DND-41 (cell line): ENCODE data around the gene MARCOL.
"Not testable (repeated sequence)": the region's sequence is repeated elsewhere in the genome, so short reads cannot be mapped to it uniquely, and the experiment has no call there.

ENCODE experiments used
- EZH2 ChIP-seq: IDR thresholded peaks from 3 replicates; pipeline ENCODE4 v1.6.1; 2012; ENCODE audit warnings: borderline replicate concordance, low read depth, mild to moderate bottlenecking, moderate library complexity, low read length, inconsistent platforms; ENCODE audit not compliant: severe bottlenecking
- TF ChIP-seq, protein P1 (sequence below): IDR thresholded peaks from 2 replicates; pipeline ENCODE4 v1.5.1; 2012; ENCODE audit warnings: borderline replicate concordance, low read length, moderate library complexity, mild to moderate bottlenecking; ENCODE audit not compliant: poor library complexity, severe bottlenecking; ENCODE audit errors: extremely low read depth

DNA sequence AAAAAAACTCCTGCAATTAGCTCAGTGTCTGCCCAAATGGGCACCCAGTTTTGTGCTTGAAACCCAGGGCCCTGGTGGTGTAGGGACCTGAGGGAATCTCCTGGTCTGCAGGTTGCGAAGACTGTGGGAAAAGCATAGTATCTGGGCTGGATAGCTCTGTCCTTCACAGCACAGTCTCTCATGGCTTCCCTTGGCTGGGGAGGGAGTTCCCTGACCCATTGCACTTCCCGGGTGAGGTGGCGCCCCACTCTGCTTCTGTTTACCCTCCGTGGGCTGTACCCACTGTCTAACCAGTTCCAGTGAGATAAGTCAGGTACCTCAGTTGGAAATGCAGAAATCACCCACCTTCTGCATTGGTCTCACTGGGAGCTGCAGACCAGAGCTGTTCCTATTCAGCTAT lies 43.0 kb downstream of the MARCOL start:
- not testable (repeated sequence) for TF ChIP-seq EZH2
- TF ChIP-seq, protein P1, sequence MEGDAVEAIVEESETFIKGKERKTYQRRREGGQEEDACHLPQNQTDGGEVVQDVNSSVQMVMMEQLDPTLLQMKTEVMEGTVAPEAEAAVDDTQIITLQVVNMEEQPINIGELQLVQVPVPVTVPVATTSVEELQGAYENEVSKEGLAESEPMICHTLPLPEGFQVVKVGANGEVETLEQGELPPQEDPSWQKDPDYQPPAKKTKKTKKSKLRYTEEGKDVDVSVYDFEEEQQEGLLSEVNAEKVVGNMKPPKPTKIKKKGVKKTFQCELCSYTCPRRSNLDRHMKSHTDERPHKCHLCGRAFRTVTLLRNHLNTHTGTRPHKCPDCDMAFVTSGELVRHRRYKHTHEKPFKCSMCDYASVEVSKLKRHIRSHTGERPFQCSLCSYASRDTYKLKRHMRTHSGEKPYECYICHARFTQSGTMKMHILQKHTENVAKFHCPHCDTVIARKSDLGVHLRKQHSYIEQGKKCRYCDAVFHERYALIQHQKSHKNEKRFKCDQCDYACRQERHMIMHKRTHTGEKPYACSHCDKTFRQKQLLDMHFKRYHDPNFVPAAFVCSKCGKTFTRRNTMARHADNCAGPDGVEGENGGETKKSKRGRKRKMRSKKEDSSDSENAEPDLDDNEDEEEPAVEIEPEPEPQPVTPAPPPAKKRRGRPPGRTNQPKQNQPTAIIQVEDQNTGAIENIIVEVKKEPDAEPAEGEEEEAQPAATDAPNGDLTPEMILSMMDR = not testable (repeated sequence)
